Stimulated activated CD8-positive, alpha-beta memory T cell treated with anti-CD3 and anti-CD28 coated beads, Interleukin-2, amount 100 ng/mL, for 1 hour (primary cell): ENCODE measurements around the gene GEMIN7.
"Not testable (repeated sequence)": the region's sequence is repeated elsewhere in the genome, so short reads cannot be mapped to it uniquely, and the experiment has no call there.

Source experiments
- DNase-seq, 2 donors: peaks; one replicate each; pipeline ENCODE4 v3.0.0-alpha.2; 2020; ENCODE audit warnings: low read depth in 2 of 2

GEMIN7 gene

GRCh38 chr19:45104658-45105349 is 25.7 kb downstream of the GEMIN7 start:
- no peak for DNase-seq

- DNase-seq: not testable (repeated sequence)
These were observed 27.3 kb downstream of the GEMIN7 start for GRCh38 chr19:45106363-45106762.

- DNase-seq: no peak
These were observed 28.6 kb downstream of the GEMIN7 start for GRCh38 chr19:45107621-45108150.

DNA sequence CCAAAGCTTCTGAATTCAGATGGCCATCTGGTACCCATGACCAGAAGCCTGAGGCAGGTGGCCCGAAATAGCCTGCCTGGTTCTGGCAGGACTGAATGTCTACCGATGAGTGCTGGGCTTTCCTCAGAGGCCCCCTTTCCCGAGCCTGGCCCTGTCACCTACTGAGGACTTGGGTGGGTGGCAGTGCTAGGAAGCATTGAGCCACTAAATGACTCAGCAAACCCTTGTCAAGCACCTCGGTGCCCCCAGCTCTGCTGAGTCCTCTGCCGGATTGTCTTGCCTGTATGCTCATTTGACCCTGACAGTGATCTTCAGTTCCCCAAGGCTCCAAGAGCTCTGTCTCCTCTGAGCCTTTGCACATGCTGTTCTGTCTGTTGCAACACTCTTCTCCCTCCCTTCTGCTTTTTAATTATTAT is 31.8 kb downstream of the GEMIN7 start:
- DNase-seq: no peak

GRCh38 chr19:45112111-45112827 is 33.2 kb downstream of the GEMIN7 start:
- DNase-seq: no peak

DNA sequence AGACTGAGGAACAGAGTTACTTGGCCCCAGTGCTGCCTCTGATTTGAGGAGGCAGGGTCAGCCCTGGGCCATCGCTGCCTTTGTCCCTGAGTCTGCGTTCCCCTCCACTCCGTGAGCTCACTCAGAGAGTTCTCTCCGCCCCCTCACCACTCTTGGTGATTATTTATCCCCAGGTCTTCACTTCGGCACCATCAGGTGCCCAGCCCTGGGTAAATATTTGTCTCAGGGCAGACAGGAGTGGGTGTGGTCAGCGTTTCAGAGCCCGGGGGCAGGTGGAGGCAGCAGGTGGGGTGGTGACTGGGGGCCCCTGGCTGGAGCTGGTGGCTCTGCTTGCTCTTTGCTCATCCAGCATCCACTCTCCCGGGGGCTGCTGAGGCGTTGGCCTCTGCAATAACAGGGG is 34.6 kb downstream of the GEMIN7 start:
- no peak for DNase-seq

GRCh38 chr19:45114116-45114515 is 35.1 kb downstream of the GEMIN7 start:
- no peak for DNase-seq

DNA sequence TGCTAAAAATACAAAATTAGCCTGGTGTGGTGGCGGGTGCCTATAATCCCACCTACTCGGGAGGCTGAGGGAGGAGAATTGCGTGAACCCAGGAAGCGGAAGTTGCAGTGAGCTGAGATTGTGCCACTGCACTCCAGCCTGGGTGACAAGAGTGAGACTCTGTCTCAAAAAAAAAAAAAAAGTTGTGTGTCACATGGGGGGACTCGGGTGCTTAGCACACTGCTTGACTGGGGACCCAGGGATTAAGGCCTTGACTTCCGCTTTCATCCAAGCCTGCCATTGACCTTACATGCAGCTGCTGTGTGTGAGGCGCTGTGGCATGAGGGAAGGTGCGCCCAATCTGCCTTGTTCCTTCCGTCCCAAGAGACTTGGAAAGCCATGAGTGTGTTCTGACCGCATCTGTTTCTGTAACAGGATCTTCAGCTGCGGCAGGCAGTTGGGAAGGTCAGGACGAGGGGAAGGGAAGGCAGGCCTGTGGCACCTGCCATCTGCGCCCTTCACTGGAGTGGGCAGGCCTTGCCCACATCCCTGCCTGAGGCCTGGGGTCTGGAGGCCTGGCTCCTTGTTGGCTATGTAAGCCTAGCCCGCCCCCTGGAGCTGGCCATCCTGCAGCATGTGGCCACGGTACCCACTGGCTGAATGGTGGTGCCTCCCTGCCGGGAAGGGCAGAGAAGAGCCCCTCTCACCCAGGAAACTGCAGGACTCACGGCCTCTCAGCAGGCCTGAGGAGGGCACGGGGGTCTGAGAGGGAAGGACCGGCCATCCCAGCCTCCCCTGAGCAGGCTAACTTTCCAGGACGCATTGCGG is 37.0 kb downstream of the GEMIN7 start:
- no peak for DNase-seq

GRCh38 chr19:45117167-45117594 is 38.1 kb downstream of the GEMIN7 start:
- no peak for DNase-seq

DNA sequence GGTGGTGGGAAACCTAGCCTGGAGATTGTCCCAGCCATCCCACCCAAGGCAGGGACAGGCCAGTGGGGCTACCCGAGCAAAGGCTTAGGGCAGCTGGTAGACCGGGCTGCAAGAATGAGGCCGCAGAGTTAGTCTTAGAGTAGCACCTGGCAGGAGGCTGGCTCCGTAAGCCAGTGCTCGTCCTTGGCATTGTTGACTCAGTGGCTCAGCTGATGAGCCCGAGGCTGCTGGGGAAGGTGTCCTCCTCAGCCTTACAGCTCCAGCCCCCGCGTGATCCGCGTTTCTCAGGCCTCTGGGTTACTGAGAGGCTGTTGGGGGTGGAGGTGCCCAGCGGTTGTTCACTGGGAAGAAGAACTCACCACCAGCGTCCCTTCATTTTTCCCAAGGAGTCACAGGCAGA is 38.6 kb downstream of the GEMIN7 start:
- no peak for DNase-seq

DNA sequence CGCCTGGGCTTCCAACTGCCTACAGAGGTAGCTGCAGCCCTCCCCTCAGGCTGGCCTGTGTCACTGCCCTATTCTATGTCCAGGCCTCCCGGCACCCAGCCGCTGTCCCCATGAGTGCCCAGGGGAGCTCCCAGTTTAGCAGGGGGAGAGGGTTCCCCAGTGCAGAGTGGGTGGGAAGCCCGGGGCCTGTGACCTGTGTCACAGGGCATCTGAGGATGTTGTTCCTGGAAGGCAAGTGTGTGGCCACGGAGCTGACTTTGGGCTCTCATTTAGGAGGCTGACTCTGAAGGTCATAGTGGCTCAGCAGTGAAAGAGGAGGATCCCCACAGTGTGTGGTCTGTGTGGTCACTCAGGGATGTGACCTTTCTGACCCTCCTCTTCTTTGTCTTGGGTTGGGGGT is 39.0 kb downstream of the GEMIN7 start:
- DNase-seq: no peak

DNA sequence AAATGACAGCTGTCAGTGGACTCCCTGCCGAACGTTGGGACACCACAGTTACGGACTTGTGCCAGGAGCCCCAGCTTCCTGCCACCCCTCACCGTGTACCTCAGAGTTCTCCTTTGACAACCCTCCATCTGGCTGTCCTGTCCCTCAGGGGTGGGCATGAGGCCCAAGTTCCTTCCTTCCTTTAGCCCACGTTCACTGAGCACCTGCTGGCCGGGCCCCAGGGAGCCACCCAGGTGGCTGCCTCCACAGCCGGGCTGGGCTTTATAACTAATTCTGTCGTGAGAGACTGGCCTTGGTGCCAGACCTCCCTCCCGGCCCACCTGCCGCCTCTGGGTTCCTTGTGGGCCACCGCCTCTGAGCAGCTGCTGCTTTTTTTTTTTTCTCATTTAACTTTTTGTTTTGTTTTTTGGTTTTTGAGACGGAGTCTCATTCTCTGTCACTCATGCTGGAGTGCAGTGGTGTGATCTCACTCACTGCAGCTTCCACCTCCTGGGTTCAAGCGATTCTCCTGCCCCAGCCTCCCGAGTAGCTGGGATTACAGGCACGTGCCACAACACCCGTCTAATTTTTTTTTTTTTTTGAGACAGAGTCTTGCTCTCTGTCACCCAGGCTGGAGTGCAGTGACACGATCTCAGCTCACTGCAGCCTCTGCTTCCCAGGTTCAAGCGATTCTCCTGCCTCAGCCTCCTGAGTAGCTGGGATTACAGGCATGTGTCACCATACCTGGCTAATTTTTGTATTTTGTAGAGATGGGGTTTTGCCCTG is 39.7 kb downstream of the GEMIN7 start:
- not testable (repeated sequence) for DNase-seq

GRCh38 chr19:45119582-45119981 is 40.5 kb downstream of the GEMIN7 start:
- no peak for DNase-seq

DNA sequence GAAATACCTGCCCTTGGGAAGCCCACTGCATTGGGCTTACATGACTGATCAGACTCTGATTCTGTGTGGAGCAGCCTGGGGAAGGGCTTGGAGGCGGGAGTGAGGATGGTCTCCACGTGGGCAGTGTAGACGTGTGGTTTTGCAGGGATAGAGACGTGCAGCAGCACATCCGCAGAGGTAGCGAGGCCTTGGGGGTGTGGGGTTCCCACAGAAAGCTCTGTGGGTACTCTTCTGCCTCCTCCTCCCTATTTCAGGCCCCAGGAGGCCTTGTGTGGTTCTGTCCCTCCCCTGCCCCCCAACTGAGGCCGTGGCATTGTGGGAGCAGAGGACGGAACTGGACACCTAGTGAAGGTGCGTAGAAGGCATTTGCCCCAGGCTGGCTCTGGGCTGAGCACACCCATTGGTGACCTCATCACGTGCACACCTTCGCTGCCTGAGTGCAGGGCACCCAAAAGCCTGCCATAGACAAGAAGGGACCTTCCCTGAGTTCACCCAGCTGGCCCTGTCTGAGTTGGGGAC is 42.8 kb downstream of the GEMIN7 start:
- no peak for DNase-seq

DNA sequence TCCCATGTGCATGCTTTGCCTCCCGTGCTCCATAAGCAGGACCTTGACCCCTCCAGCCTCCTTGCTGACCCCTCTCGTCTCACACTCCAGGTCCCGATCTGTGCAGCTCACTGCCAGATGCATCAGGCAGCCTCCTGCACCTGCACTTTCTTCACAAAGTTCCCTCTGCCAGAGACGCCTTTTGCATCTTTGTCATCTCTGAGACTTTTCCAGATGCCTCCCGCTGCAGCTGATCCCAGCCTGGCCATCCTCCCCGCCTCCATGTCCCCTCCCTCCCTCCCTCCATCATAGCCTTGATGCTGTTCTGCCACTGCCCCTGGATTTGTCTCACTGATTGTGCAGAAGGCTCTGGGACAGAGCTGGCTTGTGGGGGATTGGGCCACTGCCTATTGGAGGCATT is 43.8 kb downstream of the GEMIN7 start:
- no peak for DNase-seq

DNA sequence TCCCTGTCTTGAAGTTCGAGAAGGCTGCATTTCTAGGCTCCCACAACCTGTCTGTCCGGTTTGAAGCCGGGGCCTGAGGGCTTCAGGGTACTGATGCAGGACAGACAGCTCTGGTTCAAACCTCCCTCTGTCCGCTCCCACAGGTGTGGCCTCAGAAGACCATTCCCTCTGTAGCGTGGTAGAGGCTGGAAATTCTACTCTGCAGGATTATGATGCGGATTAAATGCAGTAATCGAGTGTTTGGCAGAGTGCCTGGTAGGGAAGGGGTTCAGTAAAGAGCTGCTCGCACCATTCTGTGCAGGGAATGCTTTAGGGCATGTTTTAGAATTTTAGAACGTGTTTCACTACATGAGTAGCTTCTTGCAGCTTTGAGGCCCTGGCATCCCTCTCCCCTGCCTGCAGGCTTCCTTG is 44.4 kb downstream of the GEMIN7 start:
- DNase-seq: no peak

DNA sequence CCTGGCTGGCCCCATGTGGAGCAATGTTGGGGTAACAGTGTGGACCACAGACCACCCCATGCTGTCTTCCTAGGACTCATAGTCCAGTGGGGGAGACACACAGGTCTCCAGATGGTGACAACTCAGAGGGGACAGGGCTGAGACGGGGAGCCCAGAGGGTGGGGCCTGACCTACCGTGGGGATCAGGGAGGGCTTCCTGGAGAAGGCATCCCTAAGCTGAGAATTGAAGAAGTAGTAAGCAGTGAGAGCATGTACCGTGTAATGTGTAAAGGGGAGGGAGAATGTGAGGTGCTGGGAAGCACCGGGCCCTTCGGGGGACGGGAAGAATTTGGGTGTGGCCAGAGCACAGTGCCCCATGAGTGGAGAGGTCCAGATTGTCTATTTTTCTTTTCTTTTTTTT is 45.0 kb downstream of the GEMIN7 start:
- no peak for DNase-seq

DNA sequence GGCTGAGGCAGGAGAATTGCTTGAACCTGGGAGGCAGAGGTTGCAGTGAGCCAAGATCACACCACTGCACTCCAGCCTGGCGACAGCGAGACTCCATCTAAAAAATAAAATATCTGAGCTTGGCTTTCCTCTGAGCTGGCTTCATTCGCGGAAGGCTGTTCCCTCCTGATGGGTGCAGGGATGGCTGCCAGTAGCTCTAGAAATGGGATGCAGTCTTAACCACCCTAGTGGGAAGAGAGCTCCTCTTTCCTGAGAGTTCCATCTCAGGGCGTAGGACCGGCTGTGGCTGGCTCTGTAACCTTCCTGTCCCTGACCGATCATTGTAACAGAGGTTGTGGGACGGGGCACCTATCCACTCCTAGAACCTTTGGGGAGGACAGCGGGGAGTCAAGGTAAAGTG is 46.3 kb downstream of the GEMIN7 start:
- DNase-seq: no peak

- DNase-seq: peak; percentile 40 to 46
These were observed 47.0 kb downstream of the GEMIN7 start for GRCh38 chr19:45125975-45126493.

GRCh38 chr19:45126654-45127053 is 47.6 kb downstream of the GEMIN7 start:
- no peak for DNase-seq

DNA sequence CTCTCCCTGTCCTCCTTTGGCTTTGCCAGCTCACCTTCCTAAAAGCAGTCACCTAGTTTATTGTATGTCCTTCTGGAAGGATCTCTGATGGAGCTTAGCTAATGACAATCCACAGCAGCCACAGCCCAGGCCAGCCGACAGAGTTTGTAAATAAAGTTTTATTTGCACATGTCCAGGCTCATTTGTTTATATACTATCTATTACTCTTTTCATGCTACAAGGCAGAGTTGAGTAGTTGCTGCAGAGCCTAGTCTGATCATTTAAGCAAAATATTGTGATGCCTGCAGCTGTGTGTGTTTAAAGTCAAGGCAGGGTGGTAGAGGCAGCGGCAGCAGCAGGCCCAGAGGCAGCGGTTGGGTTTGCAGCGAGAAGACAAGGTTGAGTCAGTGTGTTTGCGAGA is 49.1 kb downstream of the GEMIN7 start:
- DNase-seq: no peak
